DND-41 (cell line): ENCODE results near the gene SLC28A3.

Experiments used
- CTCF ChIP-seq: IDR thresholded peaks from 2 replicates; pipeline ENCODE4 v1.5.1; 2012; ENCODE audit warnings: borderline replicate concordance, low read length, moderate library complexity, mild to moderate bottlenecking; ENCODE audit not compliant: poor library complexity, severe bottlenecking; ENCODE audit errors: extremely low read depth
- EZH2 ChIP-seq: IDR thresholded peaks from 3 replicates; pipeline ENCODE4 v1.6.1; 2012; ENCODE audit warnings: borderline replicate concordance, low read depth, mild to moderate bottlenecking, moderate library complexity, low read length, inconsistent platforms; ENCODE audit not compliant: severe bottlenecking

GRCh38 chr9:84339503-84339902, 1.1 kb downstream of the SLC28A3 start:
- TF ChIP-seq CTCF (no peak), EZH2 (no peak)
